Eye (tissue), 1 donor: ENCODE data around the gene GPR152.

ENCODE experiments used
- DNase-seq: peaks from one replicate; pipeline ENCODE4 v3.0.0-alpha.2; 2015

GPR152 gene

GRCh38 chr11:67423466-67423865 is 29.1 kb downstream of the GPR152 start:
- DNase-seq, result no peak

GRCh38 chr11:67422891-67423290 is 29.6 kb downstream of the GPR152 start:
- no peak for DNase-seq

GRCh38 chr11:67421430-67422031 is 31.0 kb downstream of the GPR152 start:
- DNase-seq, result no peak

- peak; percentile 97 for DNase-seq
These were observed 31.7 kb downstream of the GPR152 start for GRCh38 chr11:67420646-67421429.

- DNase-seq, result peak; percentile 65
These were observed 32.3 kb downstream of the GPR152 start for GRCh38 chr11:67420147-67420645.

GRCh38 chr11:67419325-67420049 is 33.0 kb downstream of the GPR152 start:
- no peak for DNase-seq

- DNase-seq, result no peak
These were observed 33.9 kb downstream of the GPR152 start for GRCh38 chr11:67418476-67419281.

- no peak for DNase-seq
These were observed 35.1 kb downstream of the GPR152 start for GRCh38 chr11:67417425-67417824.

- no peak for DNase-seq
These were observed 35.9 kb downstream of the GPR152 start for GRCh38 chr11:67416416-67417335.

GRCh38 chr11:67415501-67416304 is 36.8 kb downstream of the GPR152 start, which contains the start of gene CARNS1:
CARNS1 (plus strand) TSS chr11:67415678; CDS start chr11:67416200, 522 bp downstream.
- no peak for DNase-seq

GRCh38 chr11:67413266-67413849 is 39.2 kb downstream of the GPR152 start:
- no peak for DNase-seq

GRCh38 chr11:67412495-67413179 is 39.9 kb downstream of the GPR152 start:
- no peak for DNase-seq

- DNase-seq, result no peak
These were observed 40.8 kb downstream of the GPR152 start for GRCh38 chr11:67411785-67412152.

GRCh38 chr11:67410984-67411784 is 41.3 kb downstream of the GPR152 start:
- no peak for DNase-seq

GRCh38 chr11:67410369-67410831 is 42.1 kb downstream of the GPR152 start:
- DNase-seq, result no peak

- DNase-seq, result no peak
These were observed 42.7 kb downstream of the GPR152 start for GRCh38 chr11:67409781-67410368.

- DNase-seq, result no peak
These were observed 43.3 kb downstream of the GPR152 start for GRCh38 chr11:67409261-67409666.
